Keratinocyte (primary cell): ENCODE measurements around the gene CERKL. TPM values are rescaled to one million over a fixed set of nuclear protein-coding genes. Genes with fewer than 3 reads are reported as not detected.

ENCODE experiments used
- DNase-seq: peaks from one replicate; pipeline ENCODE4 v3.0.0-alpha.2; 2011; ENCODE audit warnings: low read depth, missing footprints, low spot score
- FAIRE-seq: peaks from 2 replicates; lab custom pipeline; 2011; peaks lifted over from hg19 to GRCh38; lab: Jason Lieb, UNC
- H2AFZ ChIP-seq: 2 replicates; pipeline ENCODE4 v1.6.0; 2012; ENCODE audit warnings: low read length, control low read depth, inconsistent platforms; ENCODE audit not compliant: control insufficient read depth
- H3K27ac ChIP-seq: 2 replicates; pipeline ENCODE4 v1.5.1; 2011; ENCODE audit warnings: low read length; ENCODE audit not compliant: control insufficient read depth, insufficient read depth
- H3K27me3 ChIP-seq: 3 replicates; pipeline ENCODE4 v1.6.0; 2011; ENCODE audit warnings: low read length; ENCODE audit not compliant: control insufficient read depth, insufficient read depth; ENCODE audit errors: extremely low read depth
- H3K36me3 ChIP-seq, 2 experiments: 2 replicates in 1 of 2; 3 replicates in 1 of 2; pipeline ENCODE4 v1.5.1; 2011; ENCODE audit warnings: low read length in 2 of 2, mild to moderate bottlenecking in 1 of 2; ENCODE audit not compliant: control insufficient read depth in 2 of 2, insufficient read depth in 2 of 2; ENCODE audit errors: extremely low read depth in 1 of 2
- H3K4me1 ChIP-seq: 3 replicates; pipeline ENCODE4 v1.5.1; 2011; ENCODE audit warnings: low read length; ENCODE audit not compliant: control insufficient read depth, insufficient read depth; ENCODE audit errors: extremely low read depth
- H3K4me2 ChIP-seq: 3 replicates; pipeline ENCODE4 v1.6.0; 2011; ENCODE audit warnings: low read depth, low read length; ENCODE audit not compliant: control insufficient read depth, insufficient read depth; ENCODE audit errors: extremely low read depth
- H3K4me3 ChIP-seq, 3 experiments: fragments of 200-600 bp in 1 of 3; sonication (generic) in 1 of 3; 2 replicates in 2 of 3; 3 replicates in 1 of 3; pipeline ENCODE4 v1.5.1; 2011 to 2016; ENCODE audit warnings: low read length in 3 of 3, mild to moderate bottlenecking in 3 of 3, control low read depth in 2 of 3, inconsistent platforms in 1 of 3, low read depth in 1 of 3, mixed read lengths in 1 of 3, mixed run types in 1 of 3, moderate library complexity in 1 of 3; ENCODE audit not compliant: control insufficient read depth in 2 of 3, insufficient read depth in 2 of 3; ENCODE audit errors: extremely low read depth in 1 of 3
- H3K79me2 ChIP-seq: 2 replicates; pipeline ENCODE4 v1.6.0; 2012; ENCODE audit warnings: low read length; ENCODE audit not compliant: control insufficient read depth, insufficient read depth
- H3K9ac ChIP-seq: 3 replicates; pipeline ENCODE4 v1.6.0; 2011; ENCODE audit warnings: low read length; ENCODE audit not compliant: control insufficient read depth, insufficient read depth; ENCODE audit errors: extremely low read depth
- H3K9me1 ChIP-seq: 3 replicates; pipeline ENCODE4 v1.6.0; 2011; ENCODE audit warnings: low read length; ENCODE audit not compliant: control insufficient read depth, insufficient read depth; ENCODE audit errors: extremely low read depth
- H3K9me3 ChIP-seq: 2 replicates; pipeline ENCODE4 v1.5.1; 2012; ENCODE audit warnings: low read depth, low read length; ENCODE audit not compliant: control insufficient read depth
- H4K20me1 ChIP-seq: 3 replicates; pipeline ENCODE4 v1.6.0; 2011; ENCODE audit warnings: low read length; ENCODE audit not compliant: control insufficient read depth, insufficient read depth; ENCODE audit errors: extremely low read depth
- CTCF ChIP-seq, 3 experiments: IDR thresholded peaks in 1 of 3; conservative IDR thresholded peaks in 1 of 3; optimal IDR thresholded peaks in 1 of 3; 2 replicates in 2 of 3; 3 replicates in 1 of 3; pipeline versions ENCODE3 to v1.5.1; 2011; ENCODE audit warnings: low read length in 3 of 3, mild to moderate bottlenecking in 3 of 3, moderate library complexity in 2 of 3, control low read depth in 1 of 3, inconsistent platforms in 1 of 3; ENCODE audit not compliant: insufficient read depth in 2 of 3; ENCODE audit errors: extremely low read depth in 1 of 3
- EZH2 ChIP-seq: IDR thresholded peaks from one replicate; pipeline ENCODE4 v1.6.1; 2012; ENCODE audit warnings: inconsistent platforms, mild to moderate bottlenecking, low read length, moderate library complexity
- dilution Hi-C: fragments of 300-500 bp; cut with MboI; formaldehyde crosslinking; loops from one replicate; pipeline ENCODE4 v1.7.0; 2020; ENCODE audit warnings: low sequenced_read_pairs; ENCODE audit not compliant: extremely low pct_ligation_motif_present
- polyA plus RNA-seq, 5 experiments: library from polyadenylated mRNA; depleted of rRNA in 3 of 5; stranded (reverse) in 3 of 5; stranded (forward) in 1 of 5; unstranded in 1 of 5; fragments of >200 nt; gene quantifications; 1 replicate in 1 of 5; 2 replicates in 3 of 5; 3 replicates in 1 of 5; pipeline versions ENCODE4 v1.2.1 to v1.2.3, GENCODE V29; 2011 to 2012; ENCODE audit warnings: missing spikeins in 2 of 5, low read depth in 1 of 5, low replicate concordance in 1 of 5

Gene CERKL
- polyA plus RNA-seq, 1 donor (not counting 4 experiments of a cell fraction or from before 2014, with no cell fraction given) = 0.03 TPM

DNA sequence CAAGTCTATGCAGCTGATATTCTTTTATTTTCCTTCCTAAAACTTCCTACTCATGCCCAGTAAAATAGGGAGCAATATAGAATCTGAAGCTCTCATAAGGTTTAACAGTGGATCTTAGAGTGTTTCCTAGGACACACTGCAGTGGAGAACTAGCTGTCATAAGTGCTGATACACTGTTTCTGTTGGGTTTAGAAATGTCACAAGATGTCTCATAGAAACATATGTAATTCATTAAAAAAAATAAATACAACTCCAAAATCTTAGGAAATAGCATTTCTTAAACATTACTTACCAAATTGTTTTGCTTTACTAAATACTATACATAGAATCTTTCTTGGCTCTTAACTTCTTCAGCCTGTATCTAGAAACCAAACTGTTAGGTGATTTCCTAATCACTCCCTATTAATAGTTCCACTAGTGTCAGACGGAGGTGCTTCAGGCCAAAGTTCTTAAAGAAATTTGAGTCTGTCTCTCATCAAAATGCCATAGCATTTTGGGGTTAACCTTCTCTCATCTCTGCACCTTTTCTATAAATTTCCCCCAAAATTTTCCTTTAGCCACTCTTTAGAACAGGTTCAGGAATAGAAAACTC, 93.7 kb downstream of the CERKL start:
- Histone ChIP-seq H3K79me2 (no peaks in the 10 kb centered on the region), H3K4me2 (no peak overlapping the region), H3K27ac (no peak overlapping the region), H2AFZ (no peak overlapping the region), H3K4me1 (no peaks in the 10 kb centered on the region), H3K27me3 (no peaks in the 10 kb centered on the region), H3K4me3 (no peak overlapping the region), H4K20me1 (no peaks in the 10 kb centered on the region), H3K9ac (no peak overlapping the region), H3K36me3 (no peaks in the 10 kb centered on the region), H3K9me1 (no peaks in the 10 kb centered on the region), H3K9me3 (no peaks in the 10 kb centered on the region)
- DNase-seq (no peak), FAIRE-seq (no peak)
- TF ChIP-seq CTCF (optimal IDR thresholded peaks at IDR 0.05 in 1 of 3, IDR thresholded peaks at IDR 0.05 in 1 of 3, conservative IDR thresholded peaks at IDR 0.05 in 1 of 3; ENCODE audit: extremely low read depth in 1 of 3, insufficient read depth in 2 of 3, low read length in 3 of 3) (no peak), EZH2 (no peak)
- dilution Hi-C loops = no loop called here

DNA sequence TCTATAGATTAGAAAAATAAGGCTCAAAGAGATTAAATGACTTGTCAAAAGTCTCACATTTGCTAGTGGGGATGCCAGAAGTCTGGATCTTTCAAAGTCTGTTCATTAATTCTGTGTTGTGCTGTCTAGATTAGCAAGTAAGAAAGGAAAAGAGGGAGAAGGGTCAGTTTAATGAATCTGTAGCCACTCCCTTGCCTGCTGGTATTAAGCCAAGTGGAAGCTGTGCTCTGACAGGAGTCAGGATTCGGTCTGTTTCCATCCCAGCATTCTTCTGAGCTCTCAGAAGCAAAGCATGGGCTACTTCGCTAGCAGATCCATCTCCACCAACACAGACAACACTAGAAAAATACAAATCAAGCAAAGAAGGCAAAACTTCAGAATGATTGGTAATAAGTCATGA, 98.5 kb downstream of the CERKL start:
- Histone ChIP-seq H3K9me1 (no peaks in the 10 kb centered on the region), H3K79me2 (no peaks in the 10 kb centered on the region), H3K4me3 (no peak overlapping the region), H3K36me3 (no peaks in the 10 kb centered on the region), H3K27me3 (no peaks in the 10 kb centered on the region), H3K27ac (no peak overlapping the region), H4K20me1 (no peaks in the 10 kb centered on the region), H3K9me3 (no peaks in the 10 kb centered on the region), H2AFZ (no peak overlapping the region), H3K4me2 (no peak overlapping the region), H3K4me1 (peaks cover under 1% of the 10 kb centered on the region), H3K9ac (no peak overlapping the region)
- FAIRE-seq (no peak), DNase-seq (no peak)
- TF ChIP-seq CTCF (optimal IDR thresholded peaks at IDR 0.05 in 1 of 3, IDR thresholded peaks at IDR 0.05 in 1 of 3, conservative IDR thresholded peaks at IDR 0.05 in 1 of 3; ENCODE audit: extremely low read depth in 1 of 3, insufficient read depth in 2 of 3, low read length in 3 of 3) (no peak), EZH2 (no peak)
- dilution Hi-C loops = no loop called here
